AG04450 (cell line): ENCODE measurements around the gene ADARB2. TPM values are rescaled to one million over a fixed set of nuclear protein-coding genes. Genes with fewer than 3 reads are reported as not detected.

Experiments
- CTCF ChIA-PET: fragments of 300-600, 350-600 bp; formaldehyde crosslinking; extraction: SDS; loops from one replicate; lab custom pipeline; 2022; ENCODE audit warnings: antibody characterized with exemption, inconsistent platforms; lab: Charles Lee
- POLR2A ChIA-PET: fragments of 350-600 bp; formaldehyde crosslinking; extraction: SDS; loops from one replicate; lab custom pipeline; 2021; ENCODE audit warnings: antibody characterized with exemption, inconsistent platforms; lab: Yijun Ruan, JAX
- DNase-seq: peaks from one replicate; pipeline ENCODE4 v3.0.0-alpha.2; 2011; ENCODE audit warnings: low read depth, low spot score
- H3K27ac ChIP-seq: one replicate; pipeline ENCODE4 v1.5.1; 2012; ENCODE audit warnings: low read depth, low read length, control low read depth
- H3K27me3 ChIP-seq: one replicate; pipeline ENCODE4 v1.6.0; 2012; ENCODE audit warnings: low read length; ENCODE audit not compliant: control insufficient read depth, insufficient read depth
- H3K4me3 ChIP-seq: 2 replicates; pipeline ENCODE4 v1.5.1; 2011; ENCODE audit warnings: mild to moderate bottlenecking, low read depth, low read length, control low read depth
- H3K9me3 ChIP-seq: 2 replicates; pipeline ENCODE4 v1.5.1; 2012; ENCODE audit warnings: low read length; ENCODE audit not compliant: control insufficient read depth, insufficient read depth
- CTCF ChIP-seq: IDR thresholded peaks from 2 replicates; pipeline ENCODE4 v1.5.1; 2011; ENCODE audit warnings: low read depth, low read length, control low read depth, inconsistent platforms
- polyA plus RNA-seq: library from polyadenylated mRNA; depleted of rRNA; stranded (reverse); fragments of >200 nt; gene quantifications from 2 replicates; pipeline ENCODE4 v1.2.3, GENCODE V29; 2011

ADARB2 gene
- polyA plus RNA-seq, 1 experiment, result not detected

DNA sequence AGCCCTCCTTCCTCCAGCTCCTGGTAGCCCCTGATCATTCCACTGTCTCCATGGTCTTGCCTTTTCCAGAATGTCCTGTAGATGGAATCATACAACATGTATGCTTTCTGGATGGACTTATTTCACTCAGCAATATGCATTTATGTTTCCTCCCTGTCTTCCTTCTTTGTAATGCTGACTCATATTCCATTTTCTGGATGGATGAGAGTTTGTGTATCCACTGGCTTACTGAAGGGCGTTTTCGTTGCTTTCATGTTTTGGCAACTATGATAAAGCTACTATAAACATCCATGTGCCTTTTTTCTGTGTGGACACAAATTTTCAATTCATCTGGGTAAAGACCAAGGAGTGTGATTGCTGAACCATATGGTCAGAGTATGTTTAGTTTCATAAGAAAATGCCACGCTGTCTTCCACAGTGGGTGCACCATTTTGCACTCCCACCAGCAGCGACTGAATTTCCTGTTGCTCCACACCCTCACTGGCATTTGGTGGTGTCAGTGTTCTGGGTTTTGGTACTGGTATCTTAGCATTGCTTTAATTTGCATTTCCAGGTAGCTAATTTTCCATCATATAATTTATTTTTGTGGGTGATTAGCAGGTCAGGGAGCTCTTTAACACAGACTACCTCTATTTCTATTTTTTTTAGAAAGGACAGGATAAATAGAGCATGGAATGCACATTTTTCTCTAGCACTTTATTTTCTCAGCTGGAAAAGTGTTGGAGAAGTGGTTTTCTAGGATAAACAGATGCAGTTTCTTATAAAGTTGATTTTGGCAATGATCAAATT lies 429.0 kb downstream of the ADARB2 start:
- Histone ChIP-seq H3K9me3 (peaks cover 33% of the 10 kb centered on the region), H3K4me3 (no peak overlapping the region), H3K27ac (no peak overlapping the region), H3K27me3 (no peaks in the 10 kb centered on the region)
- no peak for TF ChIP-seq CTCF
- ChIA-PET POLR2A (no interaction called here), CTCF (interaction anchor here (0.6 kb wide), 1 partner anchor 205 kb away, joined by 3 read pairs; no protein-coding TSS in a partner anchor)
- no peak for DNase-seq

GRCh38 chr10:1301143-1301542 lies 436.2 kb downstream of the ADARB2 start:
- ChIA-PET POLR2A (no interaction called here), CTCF (no interaction called here)
- H3K27ac ChIP-seq, result no peak overlapping the region

GRCh38 chr10:1300218-1300617 lies 437.1 kb downstream of the ADARB2 start:
- peaks cover 28% of the 10 kb centered on the region for H3K9me3 ChIP-seq
- H3K27me3 ChIP-seq, result no peaks in the 10 kb centered on the region
- CTCF ChIA-PET, result no interaction called here
- no peak for TF ChIP-seq CTCF
- H3K27ac ChIP-seq, result no peak overlapping the region
- POLR2A ChIA-PET, result no interaction called here
- no peak for DNase-seq
- H3K4me3 ChIP-seq, result no peak overlapping the region

More at GRCh38 chr10:1301143-1301542, 436.2 kb downstream of the ADARB2 start:
- Histone ChIP-seq H3K27me3 (no peaks in the 10 kb centered on the region), H3K9me3 (peaks cover 28% of the 10 kb centered on the region), H3K4me3 (no peak overlapping the region)
- DNase-seq, result no peak
- no peak for TF ChIP-seq CTCF

GRCh38 chr10:1299041-1299726 lies 438.1 kb downstream of the ADARB2 start:
- H3K27me3 ChIP-seq, result no peaks in the 10 kb centered on the region
- POLR2A ChIA-PET, result no interaction called here
- no peak overlapping the region for H3K27ac ChIP-seq
- H3K4me3 ChIP-seq, result no peak overlapping the region
- no peak for TF ChIP-seq CTCF
- CTCF ChIA-PET, result no interaction called here
- peaks cover 36% of the 10 kb centered on the region for H3K9me3 ChIP-seq
- no peak for DNase-seq
